Measurements from ENCODE around the gene SMYD3.

GRCh38 chr1:246397046-246397445 lies 110.0 kb downstream of the SMYD3 start:
- no peak for TF ChIP-seq CTCF (IDR thresholded peaks at IDR 0.05; ENCODE audit: extremely low read depth in 1 of 2, insufficient read depth in 1 of 2, low read depth in 1 of 2, low read length in 2 of 2)
- no peak for TF ChIP-seq MYC (IDR thresholded peaks at IDR 0.05; ENCODE audit: low read depth, low read length)
